ENCODE data around the gene CPT2.

GRCh38 chr1:53203466-53203865 is 6.8 kb downstream of the CPT2 start:
- TF ChIP-seq ZNF138 (CRISPR knock-in tag; IDR thresholded peaks at IDR 0.05; ENCODE audit: low read depth) (no peak), ZMAT5 (CRISPR knock-in tag; IDR thresholded peaks at IDR 0.05; ENCODE audit: borderline replicate concordance, low read depth) (no peak), IRF1 (CRISPR knock-in tag; IDR thresholded peaks at IDR 0.05; ENCODE audit: low read depth) (no peak), CTCF (CRISPR knock-in tag; IDR thresholded peaks at IDR 0.05) (no peak), SRF (IDR thresholded peaks at IDR 0.05; ENCODE audit: low read depth, low read length) (no peak), ZNF121 (CRISPR knock-in tag; IDR thresholded peaks at IDR 0.05) (no peak), FOSL1 (CRISPR knock-in tag; IDR thresholded peaks at IDR 0.05; ENCODE audit: borderline replicate concordance) (no peak), EZH2 (conservative IDR thresholded peaks at IDR 0.05; ENCODE audit: low read depth, low read length) (no peak), POLR2A (IDR thresholded peaks at IDR 0.05; ENCODE audit: insufficient read depth in 1 of 2, low read depth in 2 of 2, low read length in 2 of 2) (no peak), TRIM24 (CRISPR knock-in tag; IDR thresholded peaks at IDR 0.05) (no peak), ZNF253 (CRISPR knock-in tag; IDR thresholded peaks at IDR 0.05; ENCODE audit: borderline replicate concordance) (no peak), TERF1 (CRISPR knock-in tag; IDR thresholded peaks at IDR 0.05) (no peak), MEIS2 (CRISPR knock-in tag; IDR thresholded peaks at IDR 0.05) (no peak), ZNF124 (CRISPR knock-in tag; IDR thresholded peaks at IDR 0.05) (no peak)
